H1 (cell line): ENCODE results near the gene COPS2.
A peak's percentile ranks its signal among the peaks of the same experiment; 100 is the strongest.

ENCODE experiments used
- CHD1 ChIP-seq: IDR thresholded peaks from 2 replicates; pipeline ENCODE4 v1.6.1; 2012; ENCODE audit warnings: low read depth, low read length, improper control_type of control experiment
- CTCF ChIP-seq, 3 experiments: IDR thresholded peaks; 1 replicate in 2 of 3; 2 replicates in 1 of 3; pipeline versions ENCODE4 v1.5.1 to v1.6.1; 2011; ENCODE audit warnings: low read length in 3 of 3, mild to moderate bottlenecking in 3 of 3, inconsistent platforms in 2 of 3, low read depth in 1 of 3, moderate library complexity in 1 of 3; ENCODE audit not compliant: insufficient read depth in 1 of 3; ENCODE audit errors: control extremely low read depth in 1 of 3

GRCh38 chr15:49079340-49080039, 75.9 kb downstream of the COPS2 start:
- TF ChIP-seq CTCF (IDR thresholded peaks at IDR 0.05; ENCODE audit: control extremely low read depth in 1 of 3, insufficient read depth in 1 of 3, low read depth in 1 of 3, low read length in 3 of 3): peak; percentile 2 to 43 (median 37); a peak in 3 of 4 replicates
- TF ChIP-seq CHD1: no peak
